ENCODE results near the gene NCOA7. TPM values are rescaled to one million over a fixed set of nuclear protein-coding genes. Genes with fewer than 3 reads are reported as not detected.

NCOA7 gene
- total and polyA plus RNA-seq, 9 of the 15 experiments (the other 6 are each of a cell fraction or from before 2014, with no cell fraction given), result 5.8 to 14.6 (median 9.3) TPM

GRCh38 chr6:125753218-125753936 is 37.4 kb upstream of the NCOA7 start:
- no peaks in the 10 kb centered on the region for H3K9me3 ChIP-seq (replicated peaks; ENCODE audit: control insufficient read depth, insufficient read depth, low read depth, low read length)
- POLR2A ChIA-PET, result interaction anchor here (0.6 kb wide), 1 partner anchor 11 kb away, joined by 3 read pairs; no protein-coding TSS in a partner anchor
- TF ChIP-seq RAD21 (CRISPR knock-in tag; conservative IDR thresholded peaks at IDR 0.05 in 1 of 2, IDR thresholded peaks at IDR 0.05 in 1 of 2) (peak; percentile 58 to 69), TRIM24 (IDR thresholded peaks at IDR 0.05) (no peak), CHD1 (IDR thresholded peaks at IDR 0.05; ENCODE audit: low read length) (no peak), ZNF583 (CRISPR knock-in tag; IDR thresholded peaks at IDR 0.05) (no peak), CBX2 (IDR thresholded peaks at IDR 0.05; ENCODE audit: insufficient read depth, low read length, poor library complexity, severe bottlenecking) (peak; percentile 85), CTCF (IDR thresholded peaks at IDR 0.05 in 2 of 3, conservative IDR thresholded peaks at IDR 0.05 in 1 of 3; ENCODE audit: insufficient read depth in 2 of 3, low read depth in 1 of 3, low read length in 3 of 3) (peak in 1 of 3 experiments; percentile 61; a peak in 2 of 6 replicates), DLX4 (CRISPR knock-in tag; IDR thresholded peaks at IDR 0.05) (no peak), IRF1 (CRISPR knock-in tag; IDR thresholded peaks at IDR 0.05; ENCODE audit: borderline replicate concordance) (no peak), WHSC1 (IDR thresholded peaks at IDR 0.05; ENCODE audit: low read length) (no peak), DEAF1 (CRISPR knock-in tag; IDR thresholded peaks at IDR 0.05) (0 out of 2 replicates have a peak, but pooled peaks have one; percentile 21)

More at GRCh38 chr6:125753218-125753936, 37.4 kb upstream of the NCOA7 start:
- Histone ChIP-seq H3K27ac (ENCODE audit: extremely low read depth, low read depth, low read length) (no peak overlapping the region), H3K36me3 (ENCODE audit: control insufficient read depth, insufficient read depth, low read length) (no peaks in the 10 kb centered on the region), H3K4me1 (replicated peaks in 1 of 2; ENCODE audit: control insufficient read depth in 2 of 2, insufficient read depth in 2 of 2, low read length in 2 of 2) (peaks cover 9 to 17% of the 10 kb centered on the region in 2 experiments; a peak in 4 of 5 replicates), H4K20me1 (replicated peaks; ENCODE audit: control insufficient read depth, insufficient read depth, low read length) (no peaks in the 10 kb centered on the region), H3K9ac (ENCODE audit: insufficient read depth in 1 of 2, low read depth in 2 of 2, low read length in 2 of 2) (no peak overlapping the region), H3K4me2 (ENCODE audit: insufficient read depth, low read length) (no peak overlapping the region), H3K27me3 (ENCODE audit: control insufficient read depth in 2 of 2, insufficient read depth in 2 of 2, low read length in 2 of 2) (peaks cover 16 to 27% of the 10 kb centered on the region in 2 experiments), H3K9me1 (ENCODE audit: control insufficient read depth, insufficient read depth, low read length) (peaks cover 3% of the 10 kb centered on the region), H2AFZ (ENCODE audit: low read depth, low read length) (no peak overlapping the region), H3K4me3 (no peak overlapping the region), H3K79me2 (ENCODE audit: control insufficient read depth, insufficient read depth, low read length) (no peaks in the 10 kb centered on the region)
- FAIRE-seq (no peak), DNase-seq (ENCODE audit: extremely low read depth in 1 of 4, low spot score in 3 of 4) (peak in 1 of 4 experiments; percentile 36), ATAC-seq (no peak)
- intact Hi-C loops (cut with micrococcal nuclease), result loop anchor here (1.0 kb wide), 1 partner anchor 241 kb away; no protein-coding TSS in a partner anchor
- BruUV-seq (replicated peaks), result no TSS peak
- in situ Hi-C loops (cut with MboI), result loop anchor here (10.0 to 25.0 kb wide), 2 partner anchors 591 to 879 kb away; partner anchors contain the start of gene TPD52L1
- WGBS (ENCODE audit: insufficient coverage, low coverage, missing lambda C conversion rate), result 3% methylated on average over 5 of the region's 5 CpGs
- CTCF ChIA-PET (ENCODE audit: low intra/inter-chr PET ratio), result interaction anchor here (0.7 to 1.3 kb wide), 6 partner anchors 11 to 883 kb away, joined by 3 to 5 read pairs (median 4); no protein-coding TSS in a partner anchor
